Astrocyte (in vitro differentiated cells and primary cell): ENCODE measurements around the gene QSOX2. TPM values are rescaled to one million over a fixed set of nuclear protein-coding genes. Genes with fewer than 3 reads are reported as not detected.

Experiments used
- DNase-seq: peaks from one replicate; pipeline ENCODE4 v3.0.0-alpha.2; 2010; ENCODE audit warnings: low read depth
- FAIRE-seq: peaks from 2 replicates; lab custom pipeline; 2011; peaks lifted over from hg19 to GRCh38; lab: Jason Lieb, UNC
- H2AFZ ChIP-seq: 2 replicates; pipeline ENCODE4 v1.6.0; 2012; ENCODE audit warnings: low read depth, low read length, inconsistent platforms
- H3K27ac ChIP-seq: 2 replicates; pipeline ENCODE4 v1.5.1; 2011; ENCODE audit warnings: low read depth, low read length, inconsistent platforms
- H3K27me3 ChIP-seq: 2 replicates; pipeline ENCODE4 v1.6.0; 2011; ENCODE audit warnings: low read length, inconsistent platforms; ENCODE audit not compliant: insufficient read depth
- H3K36me3 ChIP-seq: 2 replicates; pipeline ENCODE4 v1.5.1; 2011; ENCODE audit warnings: low read length, inconsistent platforms; ENCODE audit not compliant: insufficient read depth
- H3K4me1 ChIP-seq: 2 replicates; pipeline ENCODE4 v1.5.1; 2011; ENCODE audit warnings: low read length, inconsistent platforms; ENCODE audit not compliant: insufficient read depth
- H3K4me2 ChIP-seq: 2 replicates; pipeline ENCODE4 v1.6.0; 2012; ENCODE audit warnings: low read length, inconsistent platforms
- H3K4me3 ChIP-seq: 2 replicates; pipeline ENCODE4 v1.5.1; 2011; ENCODE audit warnings: low read depth, mild to moderate bottlenecking, low read length, inconsistent platforms; ENCODE audit not compliant: insufficient read depth
- H3K79me2 ChIP-seq: 2 replicates; pipeline ENCODE4 v1.6.0; 2012; ENCODE audit warnings: mild to moderate bottlenecking, low read length, inconsistent platforms; ENCODE audit not compliant: insufficient read depth
- H3K9ac ChIP-seq: 2 replicates; pipeline ENCODE4 v1.6.0; 2012; ENCODE audit warnings: mild to moderate bottlenecking, low read length, inconsistent platforms
- H3K9me3 ChIP-seq: 2 replicates; pipeline ENCODE4 v1.5.1; 2012; ENCODE audit warnings: low read depth, mild to moderate bottlenecking, low read length, inconsistent platforms; ENCODE audit not compliant: insufficient read depth
- H4K20me1 ChIP-seq: 2 replicates; pipeline ENCODE4 v1.6.0; 2012; ENCODE audit warnings: low read length, inconsistent platforms; ENCODE audit not compliant: insufficient read depth
- H3K27ac Mint-ChIP-seq: one replicate; pipeline ENCODE4 v1.8.0; 2021; ENCODE audit warnings: mild to moderate bottlenecking, mixed read lengths; ENCODE audit not compliant: unreplicated experiment
- H3K27me3 Mint-ChIP-seq: one replicate; pipeline ENCODE4 v1.8.0; 2021; ENCODE audit warnings: low read depth, mixed read lengths; ENCODE audit not compliant: unreplicated experiment
- H3K36me3 Mint-ChIP-seq: one replicate; pipeline ENCODE4 v1.8.0; 2021; ENCODE audit warnings: low read depth, mixed read lengths; ENCODE audit not compliant: unreplicated experiment
- H3K4me1 Mint-ChIP-seq: one replicate; pipeline ENCODE4 v1.8.0; 2021; ENCODE audit warnings: low read depth, mixed read lengths; ENCODE audit not compliant: unreplicated experiment
- H3K4me3 Mint-ChIP-seq: one replicate; pipeline ENCODE4 v1.8.0; 2021; ENCODE audit warnings: mild to moderate bottlenecking, moderate library complexity, mixed read lengths; ENCODE audit not compliant: unreplicated experiment
- H3K9me3 Mint-ChIP-seq: one replicate; pipeline ENCODE4 v1.8.0; 2021; ENCODE audit warnings: mild to moderate bottlenecking, mixed read lengths; ENCODE audit not compliant: unreplicated experiment
- CTCF ChIP-seq: IDR thresholded peaks from 2 replicates; pipeline ENCODE4 v1.5.1; 2011; ENCODE audit warnings: low read depth, mild to moderate bottlenecking, inconsistent platforms, low read length, moderate library complexity; ENCODE audit not compliant: insufficient read depth
- EZH2 ChIP-seq: IDR thresholded peaks from 2 replicates; pipeline ENCODE4 v1.6.1; 2012; ENCODE audit warnings: mild to moderate bottlenecking, low read length, inconsistent platforms; ENCODE audit not compliant: insufficient read depth
- total RNA-seq: library from RNA; stranded (reverse); gene quantifications from 2 replicates; pipeline ENCODE4 v1.2.1, GENCODE V29; 2021

Gene QSOX2
- total RNA-seq, 1 donor from 2014 or later = 20.4 TPM

DNA sequence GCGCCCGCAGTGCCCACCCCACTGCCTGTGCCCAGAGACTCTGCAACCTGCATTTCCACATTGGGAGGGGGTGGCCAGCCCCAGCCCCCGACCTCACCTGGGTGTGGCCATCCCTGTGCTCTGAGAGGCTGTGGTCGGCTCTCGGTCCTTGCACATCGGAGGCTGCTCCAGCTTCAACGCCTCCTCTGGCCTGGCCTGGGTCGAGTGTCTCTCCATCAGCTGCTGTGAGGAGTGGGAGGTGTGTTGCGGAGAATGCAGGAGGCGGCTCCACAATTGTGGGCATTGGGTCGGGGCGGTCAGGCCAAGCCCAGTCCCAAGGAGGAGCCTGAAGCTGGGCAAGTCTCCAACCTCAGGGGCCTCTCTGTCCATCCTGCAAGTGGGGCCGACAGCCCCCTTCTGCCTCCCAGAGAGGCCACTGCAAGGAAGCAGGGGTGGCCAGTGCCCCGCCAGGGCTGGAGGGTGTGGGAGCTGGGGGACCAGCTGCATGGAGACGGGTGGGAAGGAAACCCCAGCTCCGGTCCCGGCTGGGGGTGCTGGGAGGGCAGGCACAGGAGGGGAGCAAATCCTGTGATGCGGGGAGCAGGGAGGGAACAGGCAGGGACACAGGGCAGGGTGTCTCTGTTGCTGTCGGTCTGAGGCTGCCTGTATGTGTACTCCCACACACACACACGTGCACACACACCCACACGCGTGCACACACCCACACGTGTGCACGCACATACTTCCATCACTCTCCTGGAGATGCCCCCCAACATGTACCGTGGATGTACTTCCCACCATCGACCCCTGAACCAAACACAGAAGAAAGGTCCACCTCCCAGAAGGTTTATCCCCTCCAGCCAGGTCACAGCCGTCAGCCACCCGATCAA lies 29.4 kb upstream of the QSOX2 start:
- Mint-ChIP-seq H3K27me3 (peaks cover 33% of the 10 kb centered on the region), H3K4me3 (no peak overlapping the region), H3K27ac (no peak overlapping the region), H3K4me1 (no peaks in the 10 kb centered on the region), H3K9me3 (no peaks in the 10 kb centered on the region), H3K36me3 (peaks cover under 1% of the 10 kb centered on the region)
- peaks cover 20% of the 10 kb centered on the region for H3K27me3 ChIP-seq
- H3K9me3 ChIP-seq = no peaks in the 10 kb centered on the region
- no peaks in the 10 kb centered on the region for H3K4me1 ChIP-seq
- no peak overlapping the region for H2AFZ ChIP-seq
- DNase-seq = no peak
- H3K36me3 ChIP-seq = no peaks in the 10 kb centered on the region
- H3K4me2 ChIP-seq = no peak overlapping the region
- H4K20me1 ChIP-seq = no peaks in the 10 kb centered on the region
- no peaks in the 10 kb centered on the region for H3K79me2 ChIP-seq
- H3K9ac ChIP-seq = no peak overlapping the region
- TF ChIP-seq EZH2 (no peak), CTCF (no peak)
- no peak overlapping the region for H3K27ac ChIP-seq
- FAIRE-seq = no peak
- no peak overlapping the region for H3K4me3 ChIP-seq

- H3K27ac Mint-ChIP-seq = no peak overlapping the region
- Histone ChIP-seq H3K4me2 (no peak overlapping the region), H2AFZ (no peak overlapping the region), H4K20me1 (no peaks in the 10 kb centered on the region), H3K79me2 (no peaks in the 10 kb centered on the region), H3K4me3 (no peak overlapping the region), H3K27ac (no peak overlapping the region), H3K9ac (no peak overlapping the region), H3K4me1 (no peaks in the 10 kb centered on the region), H3K9me3 (no peaks in the 10 kb centered on the region), H3K36me3 (no peaks in the 10 kb centered on the region), H3K27me3 (peaks cover 21% of the 10 kb centered on the region)
- peaks cover 29% of the 10 kb centered on the region for H3K27me3 Mint-ChIP-seq
- FAIRE-seq (no peak), DNase-seq (no peak)
- H3K9me3 Mint-ChIP-seq = peaks cover 3% of the 10 kb centered on the region
- TF ChIP-seq EZH2 (no peak), CTCF (no peak)
- H3K4me1 Mint-ChIP-seq = no peaks in the 10 kb centered on the region
- H3K4me3 Mint-ChIP-seq = no peak overlapping the region
- H3K36me3 Mint-ChIP-seq = no peaks in the 10 kb centered on the region
Observed at GRCh38 chr9:136273921-136274785, 28.5 kb upstream of the QSOX2 start.
